Fibroblast of the aortic adventitia (primary cell): ENCODE results near the gene MUC4. TPM values are rescaled to one million over a fixed set of nuclear protein-coding genes. Genes with fewer than 3 reads are reported as not detected.
A peak's percentile ranks its signal among the peaks of the same experiment; 100 is the strongest.
"Not testable (repeated sequence)": the region's sequence is repeated elsewhere in the genome, so short reads cannot be mapped to it uniquely, and the experiment has no call there.

Experiments used
- DNase-seq: peaks from one replicate; pipeline ENCODE4 v3.0.0-alpha.2; 2010; ENCODE audit warnings: low read depth
- H3K4me3 ChIP-seq: 2 replicates; pipeline ENCODE4 v1.5.1; 2011; ENCODE audit warnings: low read depth, mild to moderate bottlenecking, control low read depth, low read length, moderate library complexity
- total RNA-seq: library from RNA; depleted of rRNA; stranded (reverse); fragments of >200 nt; gene quantifications from 2 replicates; pipeline ENCODE4 v1.2.3, GENCODE V29; 2012; ENCODE audit warnings: low replicate concordance
- TF ChIP-seq, protein P1 (sequence below): IDR thresholded peaks from 2 replicates; pipeline ENCODE4 v1.5.1; 2011; ENCODE audit warnings: mild to moderate bottlenecking, low read length, control low read depth, inconsistent platforms; ENCODE audit not compliant: insufficient read depth

MUC4 gene
- total RNA-seq, 1 donor: not detected

DNA sequence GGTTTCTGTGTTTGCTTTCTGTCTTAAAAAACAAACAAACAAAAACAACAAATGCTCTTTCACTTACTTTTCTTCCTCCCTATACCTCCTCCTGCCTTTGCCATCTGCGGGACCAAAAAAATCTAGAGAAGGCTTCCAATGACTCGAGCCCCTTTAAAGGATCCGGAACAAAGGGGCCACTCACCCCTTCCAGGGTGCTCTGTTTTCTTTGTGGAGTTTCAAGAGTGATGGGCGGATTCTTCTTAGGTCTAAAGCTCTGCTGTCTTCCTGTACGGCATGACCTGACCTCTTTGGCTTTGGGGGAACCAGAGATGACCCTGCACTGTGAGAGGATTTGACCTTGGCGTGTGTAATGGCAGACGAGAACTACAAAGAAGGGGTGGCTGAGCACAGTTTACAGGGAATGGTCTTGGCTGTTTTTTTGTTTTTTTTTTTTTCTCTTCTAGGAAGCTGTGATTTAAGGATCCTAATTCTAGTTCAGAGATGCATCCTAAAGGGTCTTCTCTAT, 93.2 kb downstream of the MUC4 start:
- no peak overlapping the region for H3K4me3 ChIP-seq
- no peak for DNase-seq
- TF ChIP-seq, protein P1, sequence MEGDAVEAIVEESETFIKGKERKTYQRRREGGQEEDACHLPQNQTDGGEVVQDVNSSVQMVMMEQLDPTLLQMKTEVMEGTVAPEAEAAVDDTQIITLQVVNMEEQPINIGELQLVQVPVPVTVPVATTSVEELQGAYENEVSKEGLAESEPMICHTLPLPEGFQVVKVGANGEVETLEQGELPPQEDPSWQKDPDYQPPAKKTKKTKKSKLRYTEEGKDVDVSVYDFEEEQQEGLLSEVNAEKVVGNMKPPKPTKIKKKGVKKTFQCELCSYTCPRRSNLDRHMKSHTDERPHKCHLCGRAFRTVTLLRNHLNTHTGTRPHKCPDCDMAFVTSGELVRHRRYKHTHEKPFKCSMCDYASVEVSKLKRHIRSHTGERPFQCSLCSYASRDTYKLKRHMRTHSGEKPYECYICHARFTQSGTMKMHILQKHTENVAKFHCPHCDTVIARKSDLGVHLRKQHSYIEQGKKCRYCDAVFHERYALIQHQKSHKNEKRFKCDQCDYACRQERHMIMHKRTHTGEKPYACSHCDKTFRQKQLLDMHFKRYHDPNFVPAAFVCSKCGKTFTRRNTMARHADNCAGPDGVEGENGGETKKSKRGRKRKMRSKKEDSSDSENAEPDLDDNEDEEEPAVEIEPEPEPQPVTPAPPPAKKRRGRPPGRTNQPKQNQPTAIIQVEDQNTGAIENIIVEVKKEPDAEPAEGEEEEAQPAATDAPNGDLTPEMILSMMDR: no peak

DNA sequence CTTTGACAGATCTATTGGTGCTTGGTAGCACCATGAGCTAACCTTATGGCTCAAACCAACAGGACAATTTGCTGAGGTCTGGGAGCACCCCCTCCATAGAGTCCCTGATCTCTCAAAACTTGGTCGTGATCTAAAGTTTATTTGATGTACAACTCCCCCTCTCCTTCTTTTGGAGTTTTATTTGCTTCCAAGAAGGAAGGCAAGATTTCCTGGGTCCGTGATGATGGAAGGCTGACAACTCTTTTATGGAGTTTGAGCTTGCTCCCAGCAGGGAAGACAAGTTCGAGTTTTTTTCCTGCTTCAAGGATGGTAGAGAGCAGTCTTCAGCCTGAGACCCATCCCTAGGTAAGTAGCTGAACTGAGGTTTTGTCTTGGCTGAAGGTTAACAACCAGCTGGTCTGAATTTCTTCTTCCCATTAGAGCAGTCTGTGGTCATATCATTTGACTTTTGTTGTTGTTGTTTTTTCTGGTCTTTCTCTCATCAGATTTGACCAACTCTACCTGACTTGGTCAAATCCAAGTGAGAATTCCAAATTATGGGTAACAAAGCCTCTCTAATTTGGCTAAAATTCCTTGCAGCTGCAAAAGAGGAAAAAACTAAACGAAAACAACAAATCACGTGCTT, 93.8 kb downstream of the MUC4 start:
- TF ChIP-seq, protein P1: no peak
- DNase-seq: no peak
- H3K4me3 ChIP-seq: no peak overlapping the region

DNA sequence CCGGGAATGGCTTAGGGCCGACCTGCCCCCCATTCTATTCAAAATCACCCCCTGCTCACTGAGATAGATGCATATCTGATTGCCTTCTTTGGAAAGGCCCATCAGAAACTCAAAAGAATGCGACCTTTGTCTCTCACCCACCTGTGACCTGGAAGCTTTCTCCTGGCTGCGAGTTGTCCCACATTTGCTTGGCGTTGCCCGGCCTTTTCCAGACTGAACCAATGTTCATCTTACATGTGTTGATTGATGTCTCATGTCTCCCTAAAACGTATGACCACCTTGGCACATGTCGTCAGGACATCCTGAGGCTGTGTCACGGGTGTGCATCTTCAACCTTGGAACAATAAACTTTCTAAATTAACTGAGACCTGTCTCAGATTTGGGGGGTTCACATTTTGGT, 94.3 kb downstream of the MUC4 start:
- TF ChIP-seq, protein P1: no peak
- DNase-seq: no peak
- no peak overlapping the region for H3K4me3 ChIP-seq

DNA sequence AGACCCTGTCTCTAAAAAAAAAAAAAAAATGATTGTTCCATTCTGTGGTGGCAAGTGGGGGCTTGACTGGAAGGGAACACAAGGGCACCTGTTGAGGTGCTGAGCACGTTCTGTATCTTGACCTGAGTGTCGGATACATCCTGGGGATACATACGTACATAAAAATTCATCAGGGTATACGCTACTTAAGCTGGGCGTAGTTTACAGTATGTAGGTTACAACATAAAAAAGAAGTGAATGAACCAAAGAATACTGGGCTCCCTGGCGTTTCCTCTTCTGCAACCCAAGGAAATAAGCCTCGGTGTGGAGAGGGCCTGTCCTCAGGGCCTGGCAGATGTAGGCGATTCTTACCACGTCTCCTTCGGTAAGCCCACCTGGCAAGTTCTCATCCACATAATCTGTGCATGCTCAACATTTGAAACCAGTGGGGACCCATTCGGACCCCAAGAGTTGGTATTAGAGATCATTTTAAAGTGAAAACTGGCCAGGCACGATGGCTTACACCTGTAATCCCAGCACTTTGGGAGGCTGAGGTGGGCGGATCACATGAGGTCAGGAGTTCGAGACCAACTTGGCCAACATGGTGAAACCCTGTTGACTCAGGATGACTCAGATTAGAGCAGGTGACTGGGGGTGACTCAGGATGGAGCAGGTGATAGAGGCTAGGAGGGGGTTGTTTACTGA, 96.0 kb downstream of the MUC4 start:
- peak; percentile 31 for DNase-seq
- TF ChIP-seq, protein P1: no peak
- no peak overlapping the region for H3K4me3 ChIP-seq

DNA sequence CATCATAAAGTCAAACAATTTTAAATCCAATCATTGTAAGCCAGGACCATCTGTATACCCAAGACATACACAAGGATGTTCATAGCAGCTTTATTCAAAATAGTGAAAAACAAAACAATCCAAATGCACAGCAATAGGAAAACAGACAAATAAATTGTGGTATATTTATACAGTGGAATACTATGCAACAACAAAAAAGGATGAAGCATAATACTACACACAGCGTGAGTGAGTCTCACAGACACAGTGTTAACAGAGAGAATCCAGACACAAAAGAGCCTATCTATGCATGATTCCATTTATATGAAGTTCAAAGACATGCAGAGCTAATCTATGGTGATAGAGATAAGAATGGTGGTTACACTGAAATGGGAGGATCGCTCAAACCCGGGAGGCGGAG, 96.6 kb downstream of the MUC4 start:
- H3K4me3 ChIP-seq: no peak overlapping the region
- TF ChIP-seq, protein P1: no peak
- no peak for DNase-seq

DNA sequence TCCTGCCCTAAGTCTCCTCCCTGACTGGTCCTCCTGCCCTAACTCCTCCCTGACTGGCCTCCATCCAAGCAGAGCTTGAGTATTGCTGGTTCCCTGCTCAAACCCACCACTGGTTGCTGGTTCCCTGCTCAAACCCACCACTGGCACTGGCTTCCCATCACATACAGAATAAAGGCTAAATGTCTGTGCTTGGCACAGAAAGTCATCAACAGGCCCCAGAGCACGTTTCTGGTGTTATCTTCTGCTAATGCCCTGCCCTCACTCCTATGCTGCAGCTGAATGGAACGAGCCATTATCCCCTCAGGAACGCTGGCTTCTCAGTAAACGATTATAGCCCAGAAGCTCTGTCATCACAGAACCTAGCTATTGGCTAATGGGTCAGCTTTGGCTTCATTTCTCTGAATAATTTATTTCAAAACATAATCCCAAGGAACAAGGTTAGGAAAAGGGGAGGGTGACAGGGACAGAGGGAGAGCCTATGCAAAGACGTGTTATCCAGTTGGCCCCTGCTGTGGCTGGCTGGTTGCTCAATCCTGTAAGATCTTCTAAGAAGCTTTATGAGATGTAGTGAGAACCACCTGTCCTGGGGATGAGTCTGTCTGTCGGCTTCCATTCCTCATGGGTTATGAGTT, 97.2 kb downstream of the MUC4 start:
- no peak overlapping the region for H3K4me3 ChIP-seq
- no peak for DNase-seq
- TF ChIP-seq, protein P1: no peak

DNA sequence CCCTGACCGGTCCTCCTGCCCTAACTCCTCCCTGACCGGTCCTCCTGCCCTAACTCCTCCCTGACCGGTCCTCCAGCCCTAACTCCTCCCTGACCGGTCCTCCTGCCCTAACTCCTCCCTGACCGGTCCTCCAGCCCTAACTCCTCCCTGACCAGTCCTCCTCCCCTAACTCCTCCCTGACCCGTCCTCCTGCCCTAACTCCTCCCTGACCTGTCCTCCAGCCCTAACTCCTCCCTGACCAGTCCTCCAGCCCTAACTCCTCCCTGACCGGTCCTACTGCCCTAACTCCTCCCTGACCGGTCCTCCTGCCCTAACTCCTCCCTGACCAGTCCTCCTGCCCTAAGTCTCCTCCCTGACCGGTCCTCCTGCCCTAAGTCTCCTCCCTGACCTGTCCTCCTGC, 98.6 kb downstream of the MUC4 start:
- DNase-seq, H3K4me3 ChIP-seq: not testable (repeated sequence)

DNA sequence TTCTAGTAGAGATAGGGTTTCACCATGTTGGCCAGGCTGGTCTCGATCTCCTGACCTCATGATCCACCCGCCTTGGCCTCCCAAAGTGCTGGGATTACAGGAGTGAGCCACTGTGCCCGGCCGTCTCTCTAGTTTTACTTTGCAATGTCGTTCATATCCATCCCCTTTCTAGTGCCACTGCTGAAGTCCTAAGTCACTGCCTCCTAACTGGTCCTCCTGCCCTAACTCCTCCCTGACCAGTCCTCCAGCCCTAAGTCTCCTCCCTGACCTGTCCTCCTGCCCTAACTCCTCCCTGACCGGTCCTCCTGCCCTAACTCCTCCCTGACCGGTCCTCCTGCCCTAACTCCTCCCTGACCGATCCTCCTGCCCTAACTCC, 99.2 kb downstream of the MUC4 start:
- H3K4me3 ChIP-seq, DNase-seq: not testable (repeated sequence)
